Colonic mucosa (tissue), 4 donors: Measurements from ENCODE around the gene METTL1. TPM values are rescaled to one million over a fixed set of nuclear protein-coding genes. Genes with fewer than 3 reads are reported as not detected.

Experiments used
- DNase-seq: peaks from one replicate; pipeline ENCODE4 v3.0.0-alpha.2; 2020
- H3K27ac ChIP-seq: fragments of 200-600 bp; one replicate; pipeline ENCODE4 v1.8.0; 2021
- H3K27me3 ChIP-seq: fragments of 200-600 bp; one replicate; pipeline ENCODE4 v1.8.0; 2021
- H3K36me3 ChIP-seq: fragments of 200-600 bp; one replicate; pipeline ENCODE4 v1.8.0; 2021
- H3K4me1 ChIP-seq: fragments of 200-600 bp; one replicate; pipeline ENCODE4 v1.8.0; 2021; ENCODE audit warnings: mild to moderate bottlenecking
- H3K4me3 ChIP-seq: fragments of 200-600 bp; one replicate; pipeline ENCODE4 v1.8.0; 2021
- H3K9ac ChIP-seq, 2 donors: one replicate each; pipeline ENCODE4 v1.7.0; 2013; ENCODE audit warnings: control low read depth in 2 of 2, low read depth in 2 of 2, low read length in 2 of 2
- H3K9me3 ChIP-seq: fragments of 200-600 bp; one replicate; pipeline ENCODE4 v1.8.0; 2021
- CTCF ChIP-seq: fragments of 200-600 bp; IDR thresholded peaks from one replicate; pipeline ENCODE4 v1.8.0; 2022; ENCODE audit warnings: antibody characterized with exemption, mild to moderate bottlenecking
- intact Hi-C: fragments of 100-400 bp; cut with DNase I; formaldehyde crosslinking; loops from one replicate; pipeline ENCODE4 v1.14.1; 2022
- total RNA-seq, 2 donors: library from RNA; stranded (reverse); fragmentation: NEBNext Ultra II Directional in 1 of 2; extraction: Animal tissue kit (Norgen Biotek cat#: 25700) in 1 of 2; gene quantifications; one replicate each; pipeline ENCODE4 v1.2.1, GENCODE V29; 2021
- donor health status: healthy.
- donor health status: DM: no; HTN: no; CAD: no.
- donor health status: DM: no; HTN: no; CAD: no.

Gene METTL1
- total RNA-seq, 2 donors from 2014 or later, result 7.1 to 18.9 TPM

GRCh38 chr12:57726151-57726883, 45.6 kb downstream of the METTL1 start:
- DNase-seq, result peak; percentile 88
- H3K4me3 ChIP-seq, result peak overlapping the region; percentile 48
- no peaks in the 10 kb centered on the region for H3K9me3 ChIP-seq
- no peaks in the 10 kb centered on the region for H3K4me1 ChIP-seq
- H3K36me3 ChIP-seq, result no peaks in the 10 kb centered on the region
- peaks cover 6% of the 10 kb centered on the region for H3K27me3 ChIP-seq
- TF ChIP-seq CTCF, result peak; percentile 72
- H3K27ac ChIP-seq, result peak overlapping the region; percentile 24
- intact Hi-C loops, result no loop called here
- peak overlapping the region; percentile 71 to 72 for H3K9ac ChIP-seq

GRCh38 chr12:57725851-57726150, 46.1 kb downstream of the METTL1 start:
- Histone ChIP-seq H3K9me3 (no peaks in the 10 kb centered on the region), H3K9ac (no peak overlapping the region), H3K36me3 (no peaks in the 10 kb centered on the region), H3K4me3 (peak overlapping the region; percentile 48), H3K4me1 (no peaks in the 10 kb centered on the region), H3K27ac (no peak overlapping the region), H3K27me3 (peaks cover 6% of the 10 kb centered on the region)
- DNase-seq, result no peak
- intact Hi-C loops, result no loop called here
- TF ChIP-seq CTCF, result no peak

DNA sequence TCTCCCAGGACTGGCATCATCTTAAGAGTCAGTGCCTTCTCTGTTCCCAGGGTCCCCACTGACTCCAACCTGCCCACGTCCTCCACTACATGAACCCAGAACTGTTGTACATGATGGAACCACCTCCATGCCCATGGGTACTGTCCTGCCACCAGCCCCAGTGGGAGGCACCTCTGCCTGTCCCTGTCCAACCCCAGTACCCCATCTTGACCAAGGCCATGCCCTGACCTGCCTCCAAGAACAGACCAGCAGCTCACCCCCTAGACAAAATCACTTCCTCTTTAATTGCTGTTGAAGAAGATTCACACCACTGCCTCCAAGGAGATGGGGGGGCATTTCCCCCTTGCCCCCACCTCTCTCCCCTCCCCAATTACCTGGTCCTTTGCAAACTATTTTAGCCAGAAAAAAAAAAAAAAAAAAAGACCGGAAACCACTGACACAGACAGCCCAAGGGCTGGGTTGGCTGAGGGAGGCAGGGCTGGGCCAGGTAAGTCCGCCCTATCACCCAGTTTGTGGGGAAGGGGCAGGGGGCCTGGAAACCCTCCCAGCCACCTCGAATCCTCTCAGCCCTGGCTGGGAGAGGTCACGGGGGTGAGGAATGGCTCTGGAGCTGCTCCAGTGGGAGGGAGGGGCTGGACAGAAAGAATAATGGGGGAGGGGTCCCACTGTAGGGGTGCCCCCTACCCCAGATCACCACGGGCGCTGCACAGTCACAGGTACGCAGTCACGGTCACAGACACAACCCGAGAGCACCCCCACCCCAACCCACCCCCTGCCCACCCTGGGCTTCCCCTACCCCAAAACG, 46.8 kb downstream of the METTL1 start:
- H3K27ac ChIP-seq, result no peak overlapping the region
- H3K4me3 ChIP-seq, result no peak overlapping the region
- intact Hi-C loops, result no loop called here
- peaks cover 6% of the 10 kb centered on the region for H3K27me3 ChIP-seq
- no peak for DNase-seq
- no peaks in the 10 kb centered on the region for H3K4me1 ChIP-seq
- TF ChIP-seq CTCF, result no peak
- no peaks in the 10 kb centered on the region for H3K36me3 ChIP-seq
- no peaks in the 10 kb centered on the region for H3K9me3 ChIP-seq
- no peak overlapping the region for H3K9ac ChIP-seq

- Histone ChIP-seq H3K27ac (no peak overlapping the region), H3K9ac (no peak overlapping the region), H3K27me3 (peaks cover 6% of the 10 kb centered on the region), H3K4me1 (no peaks in the 10 kb centered on the region), H3K9me3 (no peaks in the 10 kb centered on the region), H3K36me3 (no peaks in the 10 kb centered on the region), H3K4me3 (no peak overlapping the region)
- no peak for TF ChIP-seq CTCF
- intact Hi-C loops, result no loop called here
- DNase-seq, result no peak
These were observed 47.6 kb downstream of the METTL1 start for GRCh38 chr12:57724003-57724935.

GRCh38 chr12:57723630-57723962, 48.3 kb downstream of the METTL1 start:
- no peak for TF ChIP-seq CTCF

More at GRCh38 chr12:57723630-57723962, 48.3 kb downstream of the METTL1 start:
- Histone ChIP-seq H3K9ac (no peak overlapping the region), H3K9me3 (no peaks in the 10 kb centered on the region), H3K4me3 (no peak overlapping the region), H3K4me1 (no peaks in the 10 kb centered on the region), H3K27me3 (peaks cover 6% of the 10 kb centered on the region), H3K27ac (no peak overlapping the region), H3K36me3 (peaks cover 3% of the 10 kb centered on the region)
- no peak for DNase-seq
- intact Hi-C loops, result no loop called here
